MCF 10A (cell line): ENCODE results near the gene HOTAIR. TPM values are rescaled to one million over a fixed set of nuclear protein-coding genes. Genes with fewer than 3 reads are reported as not detected.

Experiments
- BruUV-seq: library from RNA; stranded (reverse); fragments of 400-500 nt; replicated peaks from 2 replicates; lab custom pipeline; 2021; lab: Mats Ljungman, UMichigan
- CTCF ChIA-PET: fragments of 300-600 bp; sonication (Branson Sonifier 250); formaldehyde crosslinking; extraction: SDS; loops from one replicate; lab custom pipeline; 2021; ENCODE audit warnings: antibody characterized with exemption, inconsistent platforms; lab: Yijun Ruan, JAX
- POLR2A ChIA-PET: fragments of 300-600, 350-650 bp; sonication (Branson Sonifier 250); formaldehyde crosslinking; extraction: SDS; loops from one replicate; lab custom pipeline; 2020; ENCODE audit warnings: antibody characterized with exemption, inconsistent platforms; lab: Yijun Ruan, JAX
- DNase-seq: peaks from one replicate; pipeline ENCODE4 v3.0.0-alpha.2; 2018; ENCODE audit not compliant: unreplicated experiment
- H3K27ac Mint-ChIP-seq: one replicate; pipeline ENCODE4 v1.8.0; 2022; ENCODE audit warnings: mild to moderate bottlenecking, low read depth, mixed read lengths; ENCODE audit not compliant: unreplicated experiment
- H3K27me3 Mint-ChIP-seq: one replicate; pipeline ENCODE4 v1.8.0; 2022; ENCODE audit warnings: mixed read lengths; ENCODE audit not compliant: insufficient read depth, unreplicated experiment
- H3K36me3 Mint-ChIP-seq: one replicate; pipeline ENCODE4 v1.8.0; 2022; ENCODE audit warnings: mild to moderate bottlenecking, moderate library complexity, mixed read lengths; ENCODE audit not compliant: insufficient read depth, unreplicated experiment
- H3K4me1 Mint-ChIP-seq: one replicate; pipeline ENCODE4 v1.8.0; 2022; ENCODE audit warnings: mixed read lengths; ENCODE audit not compliant: insufficient read depth, unreplicated experiment
- H3K4me3 Mint-ChIP-seq: one replicate; pipeline ENCODE4 v1.8.0; 2022; ENCODE audit warnings: mild to moderate bottlenecking, moderate library complexity, mixed read lengths; ENCODE audit not compliant: unreplicated experiment
- H3K9me3 Mint-ChIP-seq: one replicate; pipeline ENCODE4 v1.8.0; 2022; ENCODE audit warnings: mixed read lengths; ENCODE audit not compliant: unreplicated experiment
- intact Hi-C: fragments of 100-400 bp; cut with micrococcal nuclease; formaldehyde crosslinking; loops from 2 replicates; pipeline ENCODE4 v1.14.1; 2022
- total RNA-seq: library from RNA; stranded (reverse); gene quantifications from 2 replicates; pipeline ENCODE4 v1.2.3, GENCODE V29; 2022
- TF ChIP-seq, protein P1 (sequence below): fragments of 200-600 bp; IDR thresholded peaks from one replicate; pipeline ENCODE4 v1.8.0; 2022; ENCODE audit warnings: antibody characterized with exemption, mild to moderate bottlenecking; ENCODE audit not compliant: unreplicated experiment

HOTAIR gene
- total RNA-seq, 1 experiment from 2014 or later: 2.0 TPM

GRCh38 chr12:53987787-53988230 lies 13.1 kb upstream of the HOTAIR start:
- BruUV-seq: no TSS peak
- H3K36me3 Mint-ChIP-seq: no peaks in the 10 kb centered on the region
- no peak overlapping the region for H3K4me3 Mint-ChIP-seq
- ChIA-PET POLR2A (interaction anchor here (0.7 to 1.6 kb wide), 4 partner anchors 49 to 219 kb away, joined by 3 to 5 read pairs (median 4); partner anchors contain the start of gene HOXC13), CTCF (interaction anchor here (0.5 to 4.5 kb wide), 29 partner anchors 11 to 417 kb away, joined by 3 to 60 read pairs (median 4); partner anchors contain the start of gene HOXC9)
- TF ChIP-seq, protein P1, sequence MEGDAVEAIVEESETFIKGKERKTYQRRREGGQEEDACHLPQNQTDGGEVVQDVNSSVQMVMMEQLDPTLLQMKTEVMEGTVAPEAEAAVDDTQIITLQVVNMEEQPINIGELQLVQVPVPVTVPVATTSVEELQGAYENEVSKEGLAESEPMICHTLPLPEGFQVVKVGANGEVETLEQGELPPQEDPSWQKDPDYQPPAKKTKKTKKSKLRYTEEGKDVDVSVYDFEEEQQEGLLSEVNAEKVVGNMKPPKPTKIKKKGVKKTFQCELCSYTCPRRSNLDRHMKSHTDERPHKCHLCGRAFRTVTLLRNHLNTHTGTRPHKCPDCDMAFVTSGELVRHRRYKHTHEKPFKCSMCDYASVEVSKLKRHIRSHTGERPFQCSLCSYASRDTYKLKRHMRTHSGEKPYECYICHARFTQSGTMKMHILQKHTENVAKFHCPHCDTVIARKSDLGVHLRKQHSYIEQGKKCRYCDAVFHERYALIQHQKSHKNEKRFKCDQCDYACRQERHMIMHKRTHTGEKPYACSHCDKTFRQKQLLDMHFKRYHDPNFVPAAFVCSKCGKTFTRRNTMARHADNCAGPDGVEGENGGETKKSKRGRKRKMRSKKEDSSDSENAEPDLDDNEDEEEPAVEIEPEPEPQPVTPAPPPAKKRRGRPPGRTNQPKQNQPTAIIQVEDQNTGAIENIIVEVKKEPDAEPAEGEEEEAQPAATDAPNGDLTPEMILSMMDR: no peak
- H3K27me3 Mint-ChIP-seq: no peaks in the 10 kb centered on the region
- DNase-seq: no peak
- intact Hi-C loops: loop anchor here (5.0 to 10.0 kb wide), 2 partner anchors 193 to 286 kb away; no protein-coding TSS in a partner anchor
- H3K27ac Mint-ChIP-seq: no peak overlapping the region
- no peaks in the 10 kb centered on the region for H3K9me3 Mint-ChIP-seq
- peaks cover 24% of the 10 kb centered on the region for H3K4me1 Mint-ChIP-seq

DNA sequence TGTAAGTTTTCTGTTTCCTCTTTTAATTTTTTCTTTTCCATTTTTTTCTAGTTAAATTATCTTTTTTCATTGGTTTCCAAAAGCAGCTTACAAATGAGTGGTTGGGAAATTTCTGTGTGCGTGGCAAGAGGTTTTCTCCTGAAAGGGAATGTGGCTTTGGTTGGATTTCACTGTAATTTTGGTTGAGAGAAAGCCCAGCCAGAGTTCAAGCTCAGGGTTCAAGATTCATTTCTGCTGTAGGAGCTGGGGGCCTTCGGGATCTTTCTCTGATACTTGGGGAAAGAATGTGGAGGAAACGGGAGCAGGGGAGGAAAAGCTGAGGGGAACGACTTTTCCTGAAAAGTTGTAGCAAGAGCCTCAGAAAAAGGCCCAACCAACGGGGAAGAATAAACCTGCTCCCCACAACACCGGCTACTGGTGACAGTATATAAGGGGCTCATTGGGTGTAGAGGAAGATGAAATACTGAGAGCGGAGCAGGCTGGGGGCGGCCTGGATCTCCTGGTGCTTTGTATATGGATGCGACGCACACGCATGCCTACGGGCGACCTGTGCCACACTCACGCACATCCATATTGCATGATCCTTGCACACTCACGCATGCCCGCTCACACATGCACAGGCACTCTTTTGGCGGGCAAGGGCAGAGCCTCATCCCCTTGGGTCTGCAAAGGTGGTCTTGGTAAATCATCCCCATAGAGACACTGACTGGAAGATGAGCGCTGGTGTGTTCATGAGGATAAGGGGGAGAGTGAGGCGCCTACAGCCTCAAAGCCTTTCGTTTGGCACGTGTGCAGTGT lies 12.1 kb upstream of the HOTAIR start:
- Mint-ChIP-seq H3K9me3 (no peaks in the 10 kb centered on the region), H3K27ac (no peak overlapping the region), H3K4me1 (peaks cover 24% of the 10 kb centered on the region), H3K4me3 (no peak overlapping the region), H3K27me3 (no peaks in the 10 kb centered on the region), H3K36me3 (no peaks in the 10 kb centered on the region)
- no TSS peak for BruUV-seq
- TF ChIP-seq, protein P1: no peak
- POLR2A ChIA-PET: interaction anchor here (0.5 to 1.2 kb wide), 5 partner anchors 15 to 216 kb away, joined by 3 read pairs; no protein-coding TSS in a partner anchor
- CTCF ChIA-PET: interaction anchor here (0.7 to 4.5 kb wide), 15 partner anchors 14 to 285 kb away, joined by 3 to 60 read pairs (median 6); partner anchors contain the start of gene HOXC9
- intact Hi-C loops: loop anchor here (5.0 to 10.0 kb wide), 2 partner anchors 192 to 285 kb away; no protein-coding TSS in a partner anchor
- no peak for DNase-seq

GRCh38 chr12:53985994-53986685 lies 11.4 kb upstream of the HOTAIR start:
- TF ChIP-seq, protein P1: no peak
- BruUV-seq: no TSS peak
- Mint-ChIP-seq H3K27me3 (no peaks in the 10 kb centered on the region), H3K4me1 (peaks cover 24% of the 10 kb centered on the region), H3K9me3 (no peaks in the 10 kb centered on the region), H3K27ac (no peak overlapping the region), H3K4me3 (no peak overlapping the region), H3K36me3 (no peaks in the 10 kb centered on the region)
- intact Hi-C loops: loop anchor here (5.0 to 10.0 kb wide), 2 partner anchors 191 to 284 kb away; no protein-coding TSS in a partner anchor
- no peak for DNase-seq
- ChIA-PET POLR2A (interaction anchor here (0.5 to 0.9 kb wide), 4 partner anchors 14 to 214 kb away, joined by 3 to 5 read pairs (median 3); partner anchors contain the start of gene HOXC9), CTCF (interaction anchor here (0.7 to 4.5 kb wide), 8 partner anchors 14 to 284 kb away, joined by 3 to 60 read pairs (median 7); partner anchors contain the start of gene HOXC9)
